UCSD-AML1 (cell line): ENCODE results near the gene PKNOX1.
"Not testable (repeated sequence)": the region's sequence is repeated elsewhere in the genome, so short reads cannot be mapped to it uniquely, and the experiment has no call there.

ENCODE experiments used
- DNase-seq: peaks from one replicate; lab custom pipeline; 2025; ENCODE audit not compliant: unreplicated experiment; lab: John Stamatoyannopoulos, UW

The PKNOX1 gene

DNA sequence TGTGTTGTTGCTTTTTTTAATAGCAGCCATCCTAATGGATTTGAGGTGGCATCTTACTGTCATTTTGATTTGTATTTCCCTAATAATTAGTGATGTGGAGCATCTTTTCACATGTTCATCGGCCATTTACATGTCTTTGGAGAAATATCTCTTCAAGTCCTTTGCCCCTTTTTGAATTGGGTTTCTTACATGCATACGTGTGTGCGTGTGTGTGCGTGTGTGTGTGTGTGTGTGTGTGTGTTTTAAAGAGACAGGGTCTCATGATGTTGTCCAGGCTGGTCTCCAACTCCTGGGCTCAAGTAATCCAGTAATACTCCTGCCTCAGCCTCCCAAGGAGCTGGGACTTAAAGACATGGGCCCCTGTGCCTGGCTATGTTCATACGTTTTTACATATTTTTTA lies 9.5 kb downstream of the PKNOX1 start:
- no peak for DNase-seq

DNA sequence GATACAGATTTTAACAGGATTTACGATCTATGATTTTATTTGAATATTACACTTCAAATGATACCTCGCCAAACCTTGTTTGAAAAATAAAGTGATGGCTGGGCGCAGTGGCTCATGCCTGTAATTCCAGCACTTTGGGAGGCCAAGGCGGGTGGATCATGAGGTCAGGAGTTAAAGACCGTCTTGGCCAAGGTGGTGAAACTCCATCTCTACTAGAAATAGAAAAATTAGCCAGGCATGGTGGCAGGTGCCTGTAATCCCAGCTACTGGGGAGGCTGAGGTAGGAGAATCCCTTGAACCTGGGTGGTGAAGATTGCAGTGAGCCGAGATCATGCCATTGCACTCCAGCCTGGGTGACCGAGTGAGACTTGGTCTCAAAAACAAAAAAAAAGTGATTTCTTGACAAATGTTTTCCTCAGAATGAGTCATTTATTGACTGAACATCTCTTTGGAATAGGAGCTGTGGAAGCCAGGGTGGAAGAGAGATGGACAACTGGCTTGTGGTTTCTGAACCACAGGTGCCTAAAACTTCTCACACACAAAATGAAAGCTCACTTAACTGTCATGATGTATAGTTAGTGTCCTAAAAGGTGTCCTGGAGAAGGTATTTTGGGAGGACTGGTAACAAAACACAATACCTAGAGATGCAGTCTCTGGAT lies 11.9 kb downstream of the PKNOX1 start:
- DNase-seq = no peak

DNA sequence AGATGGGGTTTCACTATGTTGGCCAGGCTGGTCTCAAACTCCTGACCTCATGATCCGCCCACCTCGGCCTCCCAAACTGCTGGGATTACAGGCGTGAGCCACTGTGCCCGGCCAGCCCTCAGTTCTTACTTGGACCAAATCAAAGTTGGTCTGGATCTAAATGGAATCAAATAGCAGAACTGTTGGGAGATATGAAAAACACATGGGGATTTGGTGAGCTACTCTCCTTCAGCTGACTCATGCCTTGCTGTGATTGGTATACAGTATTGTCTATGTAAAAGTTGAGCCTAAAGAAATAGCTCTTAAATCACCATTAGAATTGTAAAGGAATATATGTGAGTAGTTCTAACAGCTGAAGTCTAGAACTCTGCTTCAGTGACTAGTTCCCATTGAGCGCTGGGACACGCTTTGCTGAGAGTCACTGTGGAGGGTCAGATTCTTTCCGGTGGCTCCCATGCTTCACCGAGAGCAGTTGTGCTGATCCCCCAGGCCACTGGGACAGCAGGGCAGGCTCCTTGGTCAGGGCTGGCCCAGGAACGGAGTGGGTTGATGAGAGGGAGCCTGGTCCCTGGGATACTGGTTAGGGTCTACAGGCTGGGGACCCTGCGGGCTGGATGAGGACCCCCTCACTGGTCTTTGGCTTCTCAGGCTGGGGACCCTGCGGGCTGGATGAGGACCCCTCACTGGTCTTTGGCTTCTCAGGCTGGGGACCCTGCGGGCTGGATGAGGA lies 14.0 kb downstream of the PKNOX1 start:
- DNase-seq = no peak

DNA sequence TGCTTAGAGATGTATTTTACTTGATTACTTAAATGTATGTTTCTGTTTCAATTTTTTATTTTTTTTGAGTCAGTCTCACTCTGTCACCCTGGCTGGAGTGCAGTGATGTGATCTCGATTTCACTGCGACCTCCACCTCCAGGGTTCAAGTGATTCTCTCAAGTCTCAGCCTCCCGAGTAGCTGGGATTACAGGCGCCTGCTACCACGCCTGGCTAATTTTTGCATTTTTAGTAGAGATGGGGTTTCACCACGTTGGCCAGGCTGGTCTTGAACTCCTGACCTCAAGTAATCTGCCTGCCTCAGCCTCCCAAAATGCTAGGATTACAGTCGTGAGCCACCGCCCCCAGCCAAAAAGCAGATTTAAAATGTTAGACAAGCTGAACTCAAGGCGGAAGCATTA lies 15.0 kb downstream of the PKNOX1 start:
- DNase-seq = not testable (repeated sequence)

DNA sequence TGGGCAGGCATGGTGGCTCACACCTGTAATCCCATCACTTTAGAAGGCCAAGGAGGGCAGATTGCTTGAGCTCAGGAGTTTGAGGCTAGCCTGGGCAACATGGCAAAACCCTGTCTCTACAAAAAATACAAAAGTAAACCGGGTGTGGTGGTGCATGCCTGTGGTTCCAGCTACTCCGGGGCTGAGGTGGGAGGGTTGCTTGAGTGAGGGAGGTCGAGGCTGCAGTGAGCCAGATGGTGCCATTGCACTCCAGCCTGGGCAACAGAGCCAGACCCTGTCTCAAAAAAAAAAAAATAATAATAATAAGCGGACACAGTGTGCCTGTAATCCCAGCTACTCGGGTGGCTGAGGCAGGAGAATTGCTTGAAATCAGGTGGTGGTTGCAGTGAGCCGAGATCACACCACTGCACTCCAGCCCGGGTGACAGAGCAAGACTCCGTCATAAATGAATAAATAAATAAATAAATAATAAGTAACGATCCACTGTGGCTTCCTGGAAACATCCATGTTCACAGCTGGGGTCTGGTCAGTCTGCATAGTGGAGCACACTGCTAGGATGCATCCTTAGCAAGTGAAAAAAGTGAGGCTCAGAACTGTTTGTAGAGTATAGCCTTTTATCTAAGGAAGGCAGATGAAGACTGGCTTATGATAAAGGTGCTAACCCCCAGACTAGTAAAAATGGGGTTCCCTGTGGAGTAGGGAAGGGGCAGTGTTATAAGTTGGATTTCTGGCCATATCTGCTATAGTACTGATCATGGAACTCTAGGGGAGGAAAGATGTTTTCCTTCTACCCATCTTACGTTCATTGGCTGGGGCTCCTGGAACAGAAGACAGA lies 15.7 kb downstream of the PKNOX1 start:
- DNase-seq = no peak

DNA sequence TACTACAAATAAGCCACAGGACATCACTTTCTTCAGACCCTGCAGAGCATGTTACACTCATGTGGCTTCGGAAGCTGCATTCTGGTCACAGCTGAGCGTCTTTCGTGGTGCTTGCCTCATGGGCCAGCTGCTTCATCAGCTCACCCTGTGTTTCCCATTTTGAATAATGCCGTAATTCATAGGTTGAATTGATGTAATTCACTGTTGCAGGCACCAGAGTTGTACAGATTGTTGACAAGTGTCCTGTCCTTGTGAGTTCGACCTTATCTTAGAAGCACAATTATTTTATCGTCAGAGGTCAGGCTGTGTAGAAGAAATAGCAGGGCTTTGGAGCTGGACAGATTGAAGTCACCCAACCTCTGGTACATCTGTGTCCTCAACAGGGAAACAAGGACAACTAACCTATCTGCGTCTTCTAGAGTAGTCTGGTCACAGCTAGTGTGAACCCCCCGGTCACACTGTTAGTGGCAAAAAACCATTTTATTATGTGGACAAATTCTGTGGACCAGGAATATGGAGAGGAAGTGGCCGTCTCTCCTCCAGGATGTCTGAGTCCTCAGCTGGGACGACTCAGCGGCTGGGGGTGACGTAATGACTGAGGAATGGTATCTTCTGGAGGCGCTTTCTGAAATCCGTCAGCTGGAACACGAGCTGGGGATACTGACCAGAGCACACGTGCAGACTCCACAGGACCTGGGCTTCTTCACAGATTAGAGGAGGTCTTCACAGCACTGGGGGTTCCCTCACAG lies 17.8 kb downstream of the PKNOX1 start:
- no peak for DNase-seq

DNA sequence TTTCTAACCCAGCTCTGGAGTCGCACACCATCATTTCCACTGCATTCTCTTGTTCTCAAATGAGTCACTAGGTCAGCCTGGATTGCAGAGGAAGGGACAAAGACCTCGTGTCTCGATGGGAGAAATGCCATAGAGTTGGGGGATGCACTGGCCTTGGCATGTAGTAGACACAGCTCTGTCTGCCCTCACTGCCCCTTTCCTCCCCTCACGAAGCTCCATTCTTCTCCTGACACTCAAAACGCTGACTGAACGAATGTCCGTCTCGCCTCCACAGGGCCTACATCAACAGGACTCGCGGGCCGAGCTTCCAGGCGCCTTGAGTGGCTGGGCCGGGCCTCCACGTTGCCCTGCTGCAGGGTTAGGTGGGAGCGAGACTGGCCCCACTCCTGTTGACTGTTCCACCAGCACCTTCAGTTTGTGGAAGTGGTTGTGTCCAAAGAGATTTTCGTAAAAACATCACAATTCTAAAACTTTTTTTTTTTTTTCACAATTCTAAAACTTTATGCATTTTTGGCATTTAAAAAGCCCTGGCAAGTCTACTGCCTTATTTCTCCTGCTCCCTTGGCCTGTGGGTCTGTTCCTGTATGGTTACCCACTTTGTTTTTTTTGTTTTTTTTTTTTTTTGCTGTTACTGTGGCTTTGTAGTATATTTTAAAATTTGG lies 18.8 kb downstream of the PKNOX1 start:
- no peak for DNase-seq

DNA sequence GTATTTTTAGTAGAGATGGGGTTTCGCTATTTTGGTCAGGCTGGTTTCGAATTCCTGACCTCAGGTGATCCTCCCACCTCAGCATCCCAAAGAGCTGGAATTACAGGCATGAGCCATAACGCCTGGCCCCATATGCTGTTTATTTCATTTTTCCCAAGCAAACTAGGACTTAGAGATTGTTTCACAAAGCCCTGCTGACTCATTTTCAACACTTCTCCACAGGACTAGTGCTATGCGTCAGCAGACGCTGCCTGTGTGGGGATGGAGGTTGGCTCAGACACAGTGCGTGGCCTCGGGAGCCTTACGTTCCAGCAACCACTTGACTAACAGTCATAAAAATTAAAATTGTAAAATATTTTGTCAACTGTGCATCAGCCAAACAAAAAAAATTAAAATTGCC lies 22.7 kb downstream of the PKNOX1 start:
- DNase-seq = no peak

DNA sequence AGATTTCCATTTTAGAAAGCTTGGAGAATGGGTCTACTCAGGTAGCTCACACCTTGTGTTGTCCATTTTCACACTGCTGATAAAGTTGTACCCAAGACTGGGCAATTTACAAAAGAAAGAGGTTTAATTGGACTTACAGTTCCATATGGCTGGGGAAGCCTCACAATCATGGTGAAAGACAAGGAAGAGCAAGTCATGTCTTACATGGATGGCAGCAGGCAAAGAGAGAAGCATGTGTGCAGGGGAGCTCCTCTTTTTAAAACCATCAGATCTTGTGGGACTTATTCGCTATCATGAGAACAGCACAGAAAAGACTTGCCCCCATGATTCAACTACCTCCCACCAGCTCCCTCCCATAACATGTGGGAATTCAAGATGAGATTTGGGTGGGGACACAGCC lies 23.6 kb downstream of the PKNOX1 start:
- DNase-seq = not testable (repeated sequence)

DNA sequence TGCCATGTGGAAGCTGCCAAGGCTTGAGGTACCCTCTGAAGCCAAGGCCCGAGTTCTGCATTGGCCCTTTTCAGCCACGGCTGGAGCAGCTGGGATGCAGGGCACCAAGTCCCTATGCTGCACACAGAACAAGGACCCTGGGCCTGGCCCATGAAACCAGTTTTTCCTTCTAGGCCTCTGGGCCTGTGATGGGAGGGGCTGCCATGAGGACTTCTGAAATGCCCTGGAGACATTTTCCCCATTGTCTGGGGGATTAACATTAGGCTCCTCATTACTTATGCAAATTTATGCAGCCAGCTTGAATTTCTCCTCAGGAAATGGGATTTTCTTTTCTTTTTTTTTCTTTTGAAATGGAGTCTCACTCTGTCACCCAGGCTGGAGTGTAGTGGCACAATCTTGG lies 24.8 kb downstream of the PKNOX1 start:
- not testable (repeated sequence) for DNase-seq

DNA sequence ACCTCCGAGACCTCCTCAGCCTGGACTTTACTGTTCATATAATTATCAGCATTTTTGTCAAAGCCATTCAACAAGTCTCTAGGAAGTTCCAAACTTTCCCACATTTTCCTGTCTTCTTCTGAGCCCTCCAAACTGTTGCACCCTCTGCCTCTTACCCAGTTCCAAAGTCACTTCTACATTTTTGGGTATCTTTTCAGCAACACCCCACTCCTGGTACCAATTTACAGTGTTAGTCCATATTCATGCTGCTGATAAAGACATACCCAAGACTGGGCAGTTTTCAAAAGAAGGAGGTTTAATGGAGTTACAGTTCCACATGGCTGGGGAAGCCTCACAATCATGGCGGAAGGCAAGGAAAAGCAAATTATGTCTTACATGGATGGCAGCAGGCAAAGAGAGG lies 25.7 kb downstream of the PKNOX1 start:
- DNase-seq = not testable (repeated sequence)

DNA sequence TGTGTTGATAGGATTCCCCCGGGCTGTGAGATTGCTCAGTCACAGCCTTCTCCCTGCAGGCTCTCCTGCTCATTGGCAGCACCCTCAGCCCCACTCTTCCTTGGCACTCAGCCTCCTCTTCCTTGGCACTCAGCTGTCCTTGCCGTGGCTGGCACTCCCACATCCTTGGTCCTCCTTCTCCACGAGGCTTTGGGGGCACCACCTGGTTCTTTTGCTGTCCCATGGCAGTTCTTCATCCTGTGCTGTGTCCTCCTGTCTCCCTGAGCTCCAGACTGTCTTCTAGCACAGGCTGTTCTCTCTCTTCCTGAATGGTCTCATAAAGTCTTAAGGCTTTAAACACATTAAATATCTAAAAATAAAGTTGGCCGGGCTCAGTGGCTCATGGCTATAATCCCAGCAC lies 27.0 kb downstream of the PKNOX1 start:
- no peak for DNase-seq

DNA sequence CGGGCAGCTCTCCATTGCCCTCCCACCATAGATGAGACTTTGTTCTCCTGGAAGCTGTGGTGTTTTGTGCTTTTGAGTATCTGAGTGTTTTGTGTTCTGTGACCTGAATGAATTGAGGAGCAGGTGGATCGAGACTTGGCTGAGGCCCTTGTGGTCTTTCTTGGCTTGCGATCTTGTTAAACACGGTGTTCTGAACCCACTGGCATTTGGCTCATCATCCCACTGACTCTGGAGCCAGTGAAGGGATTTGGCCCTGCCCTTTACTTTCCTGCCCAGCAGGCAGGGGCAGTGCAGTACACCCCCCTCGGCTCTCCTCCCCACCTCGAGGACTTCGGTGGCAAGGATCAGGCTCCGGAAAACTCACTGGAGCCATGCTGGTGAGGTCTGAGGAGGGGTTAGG lies 30.6 kb downstream of the PKNOX1 start:
- no peak for DNase-seq

DNA sequence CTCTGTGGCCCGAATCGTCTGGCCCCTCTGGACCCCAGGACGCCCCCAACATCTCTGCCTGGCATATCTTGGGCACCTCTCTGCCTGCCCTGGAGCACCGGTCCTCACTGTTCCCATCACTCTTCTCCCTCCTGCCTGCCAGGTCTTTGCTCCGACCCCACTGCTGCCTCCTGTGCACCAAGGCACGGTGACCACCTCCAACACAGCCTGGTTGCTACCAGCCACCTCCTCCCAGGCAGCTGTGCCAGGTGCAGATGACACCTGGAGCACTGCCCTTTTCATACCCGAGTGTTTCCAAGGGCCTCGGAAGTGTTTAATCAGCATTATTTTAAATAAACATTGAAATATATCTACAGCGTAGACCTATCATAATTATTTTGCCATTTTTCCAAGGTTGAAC lies 31.3 kb downstream of the PKNOX1 start:
- DNase-seq = no peak

DNA sequence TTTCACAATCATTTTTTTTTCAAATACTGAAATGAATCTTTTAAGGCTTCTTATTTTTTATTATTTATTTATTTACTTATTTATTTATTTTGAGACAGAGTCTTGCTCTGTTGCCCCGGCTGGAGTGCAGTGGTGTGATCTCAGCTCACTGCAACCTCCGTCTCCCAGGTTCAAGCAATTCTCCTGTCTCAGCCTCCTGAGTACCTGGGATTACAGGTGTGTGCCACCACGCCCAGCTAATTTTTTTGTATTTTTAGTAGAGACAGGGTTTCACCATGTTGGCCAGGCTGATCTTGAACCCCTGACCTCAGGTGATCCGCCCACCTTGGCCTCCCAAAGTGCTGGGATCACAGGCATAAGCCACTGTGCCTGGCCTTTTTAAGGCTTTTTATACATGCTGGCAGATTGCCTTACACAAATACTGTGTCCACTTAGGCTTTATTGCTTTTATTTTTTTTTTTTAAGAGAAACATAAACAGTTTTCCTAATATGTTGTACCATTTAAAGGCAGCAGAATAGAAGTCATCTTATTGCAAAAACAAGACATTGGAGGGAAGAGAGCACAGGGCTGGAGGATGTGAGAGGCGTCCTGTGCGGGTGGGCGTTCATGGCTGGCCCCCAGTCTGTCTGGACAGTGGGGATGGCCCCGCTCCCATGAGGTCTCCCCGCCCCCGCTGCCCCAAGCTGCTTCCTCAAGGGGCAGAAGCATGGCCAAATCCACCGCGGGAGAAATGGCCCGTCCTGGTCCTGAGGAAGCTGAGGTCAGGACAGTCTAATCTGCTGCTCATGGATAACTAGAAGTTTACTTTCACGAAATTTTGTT lies 31.9 kb downstream of the PKNOX1 start:
- not testable (repeated sequence) for DNase-seq

DNA sequence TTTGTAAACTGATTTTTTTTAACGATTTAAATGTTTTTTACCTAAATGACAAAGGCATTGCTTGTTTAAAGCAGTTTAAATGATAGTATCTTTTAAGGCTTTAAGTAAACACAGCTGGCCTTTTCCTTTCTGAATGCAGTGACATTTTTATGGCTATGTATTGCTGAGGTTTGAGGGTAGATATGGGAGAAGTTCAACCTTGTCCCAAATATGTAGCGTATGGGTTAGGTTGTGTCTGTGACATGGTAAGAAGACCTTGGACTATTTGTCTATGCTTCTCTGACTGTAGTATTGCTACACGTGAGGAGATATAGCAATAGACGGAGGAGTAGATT lies 32.5 kb downstream of the PKNOX1 start:
- DNase-seq = no peak

DNA sequence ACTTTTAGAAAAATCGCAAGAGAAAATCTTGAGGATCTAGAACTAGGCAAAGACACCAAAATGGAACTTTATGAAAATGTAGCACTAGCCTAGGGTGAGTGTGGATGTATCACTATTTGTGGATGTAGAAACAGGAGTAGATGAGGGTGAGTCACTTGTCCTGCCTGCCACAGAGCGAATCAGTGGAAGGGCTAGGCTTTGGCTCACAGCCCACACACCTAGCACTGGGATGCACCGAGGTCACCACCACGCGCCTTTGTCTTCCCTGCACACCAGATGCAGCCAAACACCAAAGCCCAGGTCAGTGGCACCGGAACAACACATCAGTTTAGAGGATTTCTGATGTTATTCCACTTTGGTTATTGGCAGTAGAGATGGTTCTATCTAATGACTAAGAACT lies 38.2 kb downstream of the PKNOX1 start:
- DNase-seq = no peak

DNA sequence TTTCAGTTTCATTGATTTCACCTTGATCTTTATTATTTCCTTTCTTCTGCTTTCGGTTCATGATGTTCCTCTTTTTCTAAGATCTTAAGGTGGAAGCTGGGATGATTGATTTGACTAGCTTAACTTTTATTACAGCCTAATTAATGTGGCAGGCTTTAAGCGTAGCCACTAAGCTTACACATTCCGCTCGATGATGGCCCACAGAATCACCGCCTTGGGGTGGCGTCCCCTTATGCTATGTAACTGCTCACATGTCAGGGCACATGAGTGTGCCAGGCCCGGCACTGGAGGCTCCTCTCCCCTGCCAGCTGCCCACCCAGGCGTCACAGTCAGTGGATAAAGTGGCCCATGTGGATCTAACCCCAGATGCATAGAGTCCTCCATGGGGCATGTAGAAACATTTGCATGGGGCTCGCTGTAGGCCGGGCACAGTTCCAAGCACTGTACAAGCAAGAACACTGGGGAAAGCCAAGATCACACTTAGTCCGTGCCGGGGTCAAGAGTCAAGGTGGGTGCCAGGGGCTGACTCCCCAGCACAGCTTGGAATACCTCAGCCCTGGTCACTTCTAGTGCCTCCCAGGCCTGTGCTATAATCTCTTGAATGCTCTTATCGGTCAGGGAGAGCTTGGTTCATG lies 41.7 kb downstream of the PKNOX1 start:
- DNase-seq = no peak

DNA sequence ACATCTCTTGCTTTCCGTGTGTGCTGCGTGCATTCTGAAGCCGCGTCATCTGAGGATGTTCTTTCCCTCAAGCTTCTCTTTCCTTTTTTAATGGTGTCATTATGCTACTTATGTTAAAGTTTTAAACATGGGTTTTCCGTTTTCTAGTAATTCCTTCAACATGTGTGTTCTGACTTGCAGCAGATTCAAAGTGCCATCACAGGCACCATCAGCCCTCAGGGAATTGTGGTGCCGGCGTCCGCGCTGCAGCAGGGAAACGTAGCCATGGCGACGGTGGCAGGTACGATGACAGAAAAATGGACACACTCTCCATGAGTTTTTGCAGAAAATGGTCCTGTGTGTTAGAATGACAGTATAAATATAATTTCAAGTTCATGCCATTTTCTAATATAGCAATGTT lies 42.4 kb downstream of the PKNOX1 start:
- DNase-seq = no peak

DNA sequence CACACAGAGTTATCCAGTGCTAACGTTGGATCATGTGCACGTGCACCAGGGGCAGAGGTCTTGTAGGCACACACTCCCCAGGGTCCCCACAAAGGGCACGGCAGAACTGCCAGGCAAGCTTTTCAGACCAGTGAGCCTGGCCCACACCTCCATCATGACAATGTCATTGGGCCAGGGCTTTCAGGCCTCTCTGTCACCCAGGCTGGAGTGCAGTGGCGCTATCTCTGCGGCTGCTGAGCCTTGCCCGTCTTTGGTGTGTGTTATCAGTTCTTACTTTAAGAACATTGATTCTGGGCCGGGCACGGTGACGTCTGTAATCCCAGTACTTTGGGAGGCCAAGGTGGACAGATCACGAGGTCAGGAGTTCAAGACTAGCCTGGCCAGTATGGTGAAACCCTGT lies 44.2 kb downstream of the PKNOX1 start:
- no peak for DNase-seq
